Cardiac fibroblast (primary cell): ENCODE measurements around the gene IGLL5.

Experiments used
- DNase-seq, 2 donors: peaks; one replicate each; pipeline versions ENCODE4 v3.0.0 to v3.0.0-alpha.2; 2010; ENCODE audit warnings: low read depth in 2 of 2
- H3K4me3 ChIP-seq, 2 donors: replicated peaks in 1 of 2; 1 replicate in 1 of 2; 2 replicates in 1 of 2; pipeline ENCODE4 v1.5.1; 2011; ENCODE audit warnings: low read depth in 2 of 2, low read length in 2 of 2, mild to moderate bottlenecking in 2 of 2, moderate library complexity in 1 of 2
- TF ChIP-seq, protein P1 (sequence below): IDR thresholded peaks from one replicate; pipeline ENCODE4 v1.5.1; 2011; ENCODE audit warnings: low read depth, mild to moderate bottlenecking, low read length, inconsistent platforms

IGLL5 gene

DNA sequence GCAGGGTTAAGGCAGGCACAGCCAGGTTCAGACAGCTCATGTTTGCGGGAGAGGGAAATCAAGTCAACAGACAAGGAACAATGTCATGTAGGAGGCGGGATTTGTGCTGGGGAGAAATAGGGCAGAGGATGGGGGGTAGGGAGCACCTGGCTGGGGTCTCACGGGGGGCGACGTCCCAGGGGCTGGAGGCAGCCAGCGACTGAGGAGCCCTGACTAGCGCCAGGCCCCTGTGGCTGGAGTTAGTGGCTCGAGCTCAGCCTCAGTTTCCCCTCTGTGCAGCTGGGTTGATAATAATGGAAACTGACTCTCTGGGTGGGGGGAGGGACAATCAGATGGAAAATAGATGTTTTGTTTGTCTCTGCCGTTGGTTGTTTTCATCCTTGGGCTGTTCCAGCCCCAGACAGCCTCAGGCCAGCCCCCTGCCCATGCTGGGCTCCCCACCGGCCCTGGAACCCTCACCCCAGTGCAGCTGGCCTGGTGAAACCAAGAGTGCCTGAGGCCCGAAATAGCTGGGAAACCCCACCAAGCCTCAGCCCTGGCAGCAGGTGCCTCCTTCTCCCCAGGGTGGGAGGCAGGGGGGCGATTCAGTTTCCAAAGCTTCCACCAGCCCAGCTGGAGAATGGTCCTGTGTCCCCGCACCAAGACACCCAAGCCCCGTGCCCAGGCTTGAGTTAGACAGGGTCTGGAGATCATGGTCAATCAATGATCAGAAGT lies 44.1 kb downstream of the IGLL5 start:
- TF ChIP-seq, protein P1, sequence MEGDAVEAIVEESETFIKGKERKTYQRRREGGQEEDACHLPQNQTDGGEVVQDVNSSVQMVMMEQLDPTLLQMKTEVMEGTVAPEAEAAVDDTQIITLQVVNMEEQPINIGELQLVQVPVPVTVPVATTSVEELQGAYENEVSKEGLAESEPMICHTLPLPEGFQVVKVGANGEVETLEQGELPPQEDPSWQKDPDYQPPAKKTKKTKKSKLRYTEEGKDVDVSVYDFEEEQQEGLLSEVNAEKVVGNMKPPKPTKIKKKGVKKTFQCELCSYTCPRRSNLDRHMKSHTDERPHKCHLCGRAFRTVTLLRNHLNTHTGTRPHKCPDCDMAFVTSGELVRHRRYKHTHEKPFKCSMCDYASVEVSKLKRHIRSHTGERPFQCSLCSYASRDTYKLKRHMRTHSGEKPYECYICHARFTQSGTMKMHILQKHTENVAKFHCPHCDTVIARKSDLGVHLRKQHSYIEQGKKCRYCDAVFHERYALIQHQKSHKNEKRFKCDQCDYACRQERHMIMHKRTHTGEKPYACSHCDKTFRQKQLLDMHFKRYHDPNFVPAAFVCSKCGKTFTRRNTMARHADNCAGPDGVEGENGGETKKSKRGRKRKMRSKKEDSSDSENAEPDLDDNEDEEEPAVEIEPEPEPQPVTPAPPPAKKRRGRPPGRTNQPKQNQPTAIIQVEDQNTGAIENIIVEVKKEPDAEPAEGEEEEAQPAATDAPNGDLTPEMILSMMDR = no peak
- DNase-seq = no peak

DNA sequence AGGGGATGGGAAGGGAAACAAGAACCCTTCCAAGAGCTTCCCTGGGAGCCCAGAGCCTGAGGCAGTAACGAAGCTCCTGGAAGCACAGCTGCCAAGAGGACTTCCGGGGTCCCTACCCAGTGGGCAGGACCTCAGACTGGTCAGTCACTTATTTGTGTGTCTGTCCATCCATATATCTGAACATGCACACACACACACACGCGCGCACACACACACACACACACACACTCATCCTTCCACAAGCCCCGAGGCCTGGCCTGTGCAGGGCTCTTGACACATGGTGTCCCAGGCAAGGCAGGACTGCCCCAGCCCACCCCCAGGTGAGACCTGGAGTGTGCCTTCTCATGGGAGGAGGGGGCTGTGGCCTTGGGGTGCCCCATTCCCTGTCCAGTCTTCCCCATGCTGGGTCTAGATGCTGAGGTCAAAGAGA lies 44.9 kb downstream of the IGLL5 start:
- no peak overlapping the region for H3K4me3 ChIP-seq
- no peak for DNase-seq
- TF ChIP-seq, protein P1 = no peak

More for the DNA sequence above, 44.1 kb downstream of the IGLL5 start:
- no peak overlapping the region for H3K4me3 ChIP-seq

DNA sequence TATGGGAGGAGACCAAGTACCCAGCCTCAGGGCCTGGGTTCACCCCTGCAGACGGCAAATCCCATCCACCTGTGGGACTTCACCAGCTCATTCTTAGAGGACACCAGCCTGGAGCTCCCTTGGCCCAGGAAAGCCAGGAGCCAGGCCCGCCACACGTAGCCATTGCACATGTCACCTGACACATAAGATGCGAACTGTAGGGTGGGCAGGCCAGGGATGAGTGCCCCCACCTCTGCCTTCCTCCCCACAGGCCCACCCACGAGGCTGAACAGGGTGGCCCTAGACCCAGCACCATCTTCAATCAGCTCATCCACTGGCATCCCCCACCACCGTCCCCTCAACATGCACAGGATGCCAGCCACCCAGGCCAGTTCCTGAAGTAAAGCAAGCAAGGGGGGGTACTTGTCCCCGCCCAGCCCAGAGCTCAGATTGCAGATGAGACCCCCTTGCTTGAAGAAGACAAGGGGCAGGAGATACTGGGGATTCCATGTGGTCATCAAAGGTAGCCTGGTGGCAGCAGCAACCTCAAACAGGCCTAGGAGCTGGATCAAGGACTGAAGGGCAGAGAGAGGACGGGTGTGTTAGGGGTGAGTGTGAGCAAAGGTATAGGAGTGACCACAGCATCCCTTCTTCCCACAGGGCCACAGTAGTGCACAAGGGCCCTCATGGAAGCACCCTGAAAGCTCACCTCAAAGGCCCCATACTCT lies 45.6 kb downstream of the IGLL5 start:
- DNase-seq = no peak
- TF ChIP-seq, protein P1 = no peak
- H3K4me3 ChIP-seq = no peak overlapping the region

DNA sequence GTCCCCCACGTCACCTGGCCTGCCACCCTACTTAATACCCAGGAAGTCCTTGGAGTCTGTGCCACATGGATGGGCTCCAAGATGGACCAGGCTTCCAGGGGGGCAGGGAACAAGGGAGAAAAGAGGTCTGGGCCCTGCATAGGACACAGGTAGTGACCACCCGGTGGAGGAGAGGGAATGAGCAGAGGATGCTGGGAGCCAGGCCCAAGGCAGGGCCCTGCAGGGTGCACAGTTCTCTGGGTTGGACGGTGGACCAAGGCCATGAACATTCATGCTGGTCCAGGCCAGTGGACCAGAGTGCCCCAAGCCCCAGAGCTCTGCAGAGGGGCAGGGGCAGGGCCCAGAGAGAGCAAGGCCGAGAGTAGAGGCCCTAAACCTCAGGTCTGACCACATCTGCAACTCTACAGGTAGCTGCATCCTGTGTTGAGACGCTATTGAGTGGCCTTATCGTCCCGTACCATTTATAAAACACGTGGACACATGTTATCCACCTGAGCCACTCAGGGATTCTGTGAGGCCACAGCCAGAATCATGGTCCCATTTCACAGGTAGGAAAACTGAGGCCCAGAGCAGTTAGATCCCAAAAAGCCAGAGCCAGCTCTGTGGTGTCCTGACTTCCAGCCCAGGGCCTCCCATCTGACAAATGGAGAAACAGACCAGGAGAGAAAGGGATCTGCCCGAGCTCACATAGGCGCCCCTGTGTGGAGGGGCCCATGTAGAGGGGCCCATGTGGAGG lies 46.4 kb downstream of the IGLL5 start:
- no peak for DNase-seq
- no peak overlapping the region for H3K4me3 ChIP-seq
- TF ChIP-seq, protein P1 = no peak

- no peak for DNase-seq
- TF ChIP-seq, protein P1 = no peak
- H3K4me3 ChIP-seq = no peak overlapping the region
These were observed 47.0 kb downstream of the IGLL5 start for GRCh38 chr22:22934543-22935055.

DNA sequence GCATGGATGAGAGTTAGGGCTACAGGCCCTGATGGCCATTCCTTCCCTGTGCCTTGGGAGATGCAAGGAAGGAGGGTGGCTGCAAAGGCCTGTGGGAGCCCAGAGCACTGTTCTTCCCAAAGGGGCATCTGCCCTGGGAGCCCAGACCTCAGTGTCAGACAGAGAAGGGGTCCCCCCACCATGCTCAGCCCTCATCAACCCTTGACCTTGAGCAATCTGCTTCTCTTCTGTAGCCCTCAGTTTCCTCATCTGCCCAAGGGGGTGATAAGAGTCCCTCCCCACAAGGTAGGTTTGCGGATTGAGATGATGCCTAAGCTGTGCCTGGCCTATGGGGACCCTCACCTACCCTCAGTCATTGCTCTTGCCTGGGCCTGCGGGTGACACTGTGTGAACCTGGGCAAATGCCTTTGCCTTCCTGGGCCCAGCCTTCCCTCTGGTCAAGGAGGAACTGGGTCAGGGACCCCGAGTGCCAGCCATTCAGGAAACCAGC lies 47.5 kb downstream of the IGLL5 start:
- no peak overlapping the region for H3K4me3 ChIP-seq
- no peak for DNase-seq
- TF ChIP-seq, protein P1 = no peak
